Measurements from ENCODE around the gene DEFB119.

The DEFB119 gene

GRCh38 chr20:31341470-31341869 lies 48.9 kb downstream of the DEFB119 start:
- ATAC-seq: no peak
- TF ChIP-seq TOX (CRISPR knock-in tag; IDR thresholded peaks at IDR 0.05; ENCODE audit: borderline replicate concordance): no peak
- TF ChIP-seq ZNF565 (CRISPR knock-in tag; conservative IDR thresholded peaks at IDR 0.05; ENCODE audit: low read depth): no peak
- TF ChIP-seq RARB (CRISPR knock-in tag; IDR thresholded peaks at IDR 0.05): no peak
- no peak for TF ChIP-seq OSR1 (CRISPR knock-in tag; IDR thresholded peaks at IDR 0.05)
- TF ChIP-seq ZFP3 (CRISPR knock-in tag; IDR thresholded peaks at IDR 0.05): no peak
- TF ChIP-seq PPARA (CRISPR knock-in tag; IDR thresholded peaks at IDR 0.05; ENCODE audit: borderline replicate concordance): no peak
- no peak for TF ChIP-seq ZFP30 (CRISPR knock-in tag; IDR thresholded peaks at IDR 0.05)
- TF ChIP-seq POU6F1 (CRISPR knock-in tag; IDR thresholded peaks at IDR 0.05; ENCODE audit: borderline replicate concordance, low read depth): no peak
- TF ChIP-seq PATZ1 (CRISPR knock-in tag; IDR thresholded peaks at IDR 0.05; ENCODE audit: borderline replicate concordance): no peak
- TF ChIP-seq ZNF8 (CRISPR knock-in tag; IDR thresholded peaks at IDR 0.05): no peak

DNA sequence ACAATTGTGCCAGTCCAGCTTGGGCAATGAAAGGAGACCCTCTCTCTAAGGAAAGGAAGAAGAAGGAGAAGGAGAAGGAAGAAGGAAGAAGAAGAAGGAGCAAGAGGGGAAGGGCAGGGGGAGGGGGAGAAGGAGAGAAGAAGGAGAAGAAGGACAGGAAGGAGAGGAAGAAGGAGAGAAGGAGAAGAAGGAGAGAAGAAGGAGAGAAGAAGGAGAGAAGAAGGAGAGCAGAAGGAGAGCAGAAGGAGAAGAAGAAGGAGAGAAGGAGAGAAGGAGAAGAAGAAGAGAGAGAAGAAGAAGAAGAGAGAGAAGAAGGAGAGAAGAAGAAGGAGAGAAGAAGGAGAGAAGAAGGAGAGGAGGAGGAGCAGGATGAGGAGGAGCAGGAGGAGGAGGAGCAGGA lies 59.5 kb downstream of the DEFB119 start:
- no peak for TF ChIP-seq ESRRG (CRISPR knock-in tag; IDR thresholded peaks at IDR 0.05)
- TF ChIP-seq RARB (CRISPR knock-in tag; IDR thresholded peaks at IDR 0.05): no peak
- no peak for TF ChIP-seq ZC3H10 (CRISPR knock-in tag; IDR thresholded peaks at IDR 0.05)
- no peak for TF ChIP-seq ZNF8 (CRISPR knock-in tag; IDR thresholded peaks at IDR 0.05)
- ATAC-seq: no peak
